Activated naive CD8-positive, alpha-beta T cell treated with anti-CD3 and anti-CD28 coated beads, Interleukin-2, amount 50 U/mL, for 16 hours (primary cell): ENCODE data around the gene ZNF845.
"Not testable (repeated sequence)": the region's sequence is repeated elsewhere in the genome, so short reads cannot be mapped to it uniquely, and the experiment has no call there.

ENCODE experiments used
- DNase-seq: peaks from one replicate; pipeline ENCODE4 v3.0.0-alpha.2; 2020; ENCODE audit warnings: low read depth, low spot score

Gene ZNF845

GRCh38 chr19:53333463-53334449 lies at the start of gene ZNF845:
TSS of gene ZNF845 (plus strand) at chr19:53333749. CDS start at chr19:53341308, 7,559 bp downstream.
- DNase-seq = peak; percentile 89

- DNase-seq = no peak
Measured at GRCh38 chr19:53285087-53285486, 48.5 kb upstream of the ZNF845 start.

GRCh38 chr19:53290758-53291549 lies 42.6 kb upstream of the ZNF845 start:
- DNase-seq = no peak

GRCh38 chr19:53294786-53295441 lies 38.6 kb upstream of the ZNF845 start:
- DNase-seq = no peak

GRCh38 chr19:53301341-53301740 lies 32.2 kb upstream of the ZNF845 start:
- not testable (repeated sequence) for DNase-seq

GRCh38 chr19:53308339-53308811 lies 25.2 kb upstream of the ZNF845 start:
- DNase-seq = no peak

GRCh38 chr19:53311044-53311443 lies 22.5 kb upstream of the ZNF845 start:
- DNase-seq = no peak

GRCh38 chr19:53311897-53312296 lies 21.7 kb upstream of the ZNF845 start:
- DNase-seq = no peak

GRCh38 chr19:53328967-53329366 lies 4.6 kb upstream of the ZNF845 start:
- no peak for DNase-seq

- DNase-seq = no peak
Measured at GRCh38 chr19:53332484-53332883, 1.1 kb upstream of the ZNF845 start.

- no peak for DNase-seq
Measured at GRCh38 chr19:53333066-53333462, 485 bp upstream of the ZNF845 start.

- not testable (repeated sequence) for DNase-seq
Measured at GRCh38 chr19:53344403-53344802, 10.9 kb downstream of the ZNF845 start.

GRCh38 chr19:53355739-53356138 lies 22.2 kb downstream of the ZNF845 start:
- no peak for DNase-seq

GRCh38 chr19:53357821-53358581 lies 24.5 kb downstream of the ZNF845 start:
- DNase-seq = no peak

- DNase-seq = not testable (repeated sequence)
Measured at GRCh38 chr19:53360056-53360455, 26.5 kb downstream of the ZNF845 start.

GRCh38 chr19:53365134-53365898 lies 31.8 kb downstream of the ZNF845 start, which contains the start of gene ZNF525:
TSS of gene ZNF525 (plus strand) at chr19:53365705. CDS start at chr19:53372282, 6,577 bp downstream.
- peak; percentile 97 for DNase-seq

GRCh38 chr19:53365899-53366493 lies 32.4 kb downstream of the ZNF845 start:
- DNase-seq = peak; percentile 4

- no peak for DNase-seq
Measured at GRCh38 chr19:53372196-53372595, 38.6 kb downstream of the ZNF845 start.

GRCh38 chr19:53374288-53374687 lies 40.7 kb downstream of the ZNF845 start:
- no peak for DNase-seq

- DNase-seq = no peak
Measured at GRCh38 chr19:53374743-53375142, 41.2 kb downstream of the ZNF845 start.
